Epithelial cell of proximal tubule (primary cell): ENCODE data around the gene ENOX1. TPM values are rescaled to one million over a fixed set of nuclear protein-coding genes. Genes with fewer than 3 reads are reported as not detected.

ENCODE experiments used
- DNase-seq: peaks from one replicate; pipeline ENCODE4 v3.0.0-alpha.2; 2011; ENCODE audit warnings: low read depth
- H3K4me3 ChIP-seq: 2 replicates; pipeline ENCODE4 v1.5.1; 2011; ENCODE audit warnings: low read depth, mild to moderate bottlenecking, low read length
- CTCF ChIP-seq: conservative IDR thresholded peaks from 2 replicates; pipeline ENCODE4 v1.5.1; 2012; ENCODE audit warnings: low read depth, mild to moderate bottlenecking, low read length
- total RNA-seq: library from RNA; depleted of rRNA; stranded (reverse); fragments of >200 nt; gene quantifications from 2 replicates; pipeline ENCODE4 v1.2.3, GENCODE V29; 2015

Gene ENOX1
- total RNA-seq, 1 donor from 2014 or later = 0.17 TPM

- no peak for DNase-seq
- no peak for TF ChIP-seq CTCF
- no peak overlapping the region for H3K4me3 ChIP-seq
These were observed 20.0 kb downstream of the ENOX1 start for GRCh38 chr13:43766725-43767124.

DNA sequence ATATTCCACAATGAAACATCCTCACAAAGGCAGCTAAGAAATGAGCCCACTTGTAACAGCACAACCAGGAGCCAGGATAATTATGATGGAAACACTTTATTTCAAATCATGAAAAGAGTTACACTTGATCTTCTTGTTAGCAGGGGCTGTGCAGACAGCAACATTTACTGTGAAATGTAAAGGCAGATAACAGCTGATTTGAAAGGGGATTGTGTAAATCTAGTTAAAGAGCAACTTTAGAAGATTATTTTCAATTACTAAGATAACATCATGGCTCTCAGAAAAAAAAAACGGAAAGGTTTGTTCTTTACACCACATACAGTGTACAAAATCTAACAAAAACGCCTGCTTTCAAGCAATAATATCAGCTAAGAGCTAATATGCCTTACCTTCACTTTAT, 22.4 kb downstream of the ENOX1 start:
- TF ChIP-seq CTCF = no peak
- no peak for DNase-seq
- no peak overlapping the region for H3K4me3 ChIP-seq

DNA sequence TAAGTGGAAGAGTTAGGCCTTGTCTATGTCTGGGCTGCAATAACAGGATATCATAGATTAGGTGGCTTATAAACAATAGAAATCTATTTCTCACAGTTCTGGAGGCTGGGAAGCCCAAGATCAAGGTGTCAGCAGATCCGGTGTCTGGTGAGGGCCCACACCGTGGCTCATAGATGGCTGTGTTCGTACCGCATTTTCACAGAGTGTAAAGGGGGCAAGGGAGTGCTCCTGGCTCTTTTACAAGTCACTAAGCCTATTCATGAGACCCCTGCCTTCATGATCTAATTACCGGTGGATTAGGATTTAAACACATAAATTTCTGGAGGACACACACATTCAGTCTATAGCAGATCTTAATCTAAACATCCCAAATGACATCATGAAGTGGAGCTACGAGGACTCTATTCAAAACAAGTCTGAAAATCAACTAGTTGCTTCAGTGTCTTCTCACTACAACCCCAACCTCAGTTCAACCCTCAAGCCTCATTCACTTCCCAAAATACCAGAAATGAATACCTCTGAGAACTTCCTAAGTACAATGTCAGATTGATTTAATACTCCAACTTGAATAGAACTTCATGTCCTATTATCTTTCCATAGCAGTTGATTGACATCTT, 23.5 kb downstream of the ENOX1 start:
- no peak for TF ChIP-seq CTCF
- H3K4me3 ChIP-seq = no peak overlapping the region
- no peak for DNase-seq

GRCh38 chr13:43761616-43762315, 25.0 kb downstream of the ENOX1 start:
- no peak overlapping the region for H3K4me3 ChIP-seq

DNA sequence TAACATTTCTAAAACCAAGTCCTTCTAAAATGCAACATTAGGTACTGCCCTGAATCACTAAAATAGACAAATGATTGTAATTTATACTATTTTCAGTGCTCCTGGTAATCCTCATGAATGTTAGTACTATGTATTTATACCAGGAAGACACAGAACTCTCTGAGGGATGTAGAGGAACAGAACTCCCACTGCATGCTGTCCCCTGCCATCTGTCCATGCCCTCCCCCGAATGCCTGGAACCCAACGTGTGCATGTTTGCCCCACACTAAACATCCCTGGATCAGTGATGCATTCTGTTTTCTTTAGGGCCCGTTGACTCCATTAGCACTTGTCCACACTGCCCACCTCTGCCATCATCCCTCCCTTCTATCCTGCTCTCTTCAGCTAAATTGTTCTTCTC, 26.5 kb downstream of the ENOX1 start:
- TF ChIP-seq CTCF = no peak
- H3K4me3 ChIP-seq = no peak overlapping the region
- DNase-seq = no peak

More at GRCh38 chr13:43761616-43762315, 25.0 kb downstream of the ENOX1 start:
- DNase-seq = no peak
- no peak for TF ChIP-seq CTCF

DNA sequence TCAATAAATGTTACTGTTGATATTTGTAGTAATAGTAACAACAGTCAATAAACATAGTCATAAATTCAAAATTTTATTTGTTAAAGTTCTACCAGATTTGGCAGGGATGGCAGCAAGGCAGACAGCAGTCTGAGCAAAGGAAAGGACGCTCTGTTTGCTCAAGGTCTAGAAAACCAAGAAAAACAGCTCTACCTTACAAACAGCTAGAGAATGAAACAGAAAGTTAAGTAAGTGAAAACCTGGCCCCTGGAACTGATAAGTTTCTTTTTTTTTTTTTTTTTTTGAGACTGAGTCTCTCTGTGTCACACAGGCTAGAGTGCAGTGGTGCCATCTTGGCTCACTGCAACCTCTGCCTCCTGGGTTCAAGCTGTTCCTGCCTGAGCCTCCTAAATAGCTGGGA, 27.9 kb downstream of the ENOX1 start:
- no peak for DNase-seq
- no peak overlapping the region for H3K4me3 ChIP-seq
- TF ChIP-seq CTCF = no peak

DNA sequence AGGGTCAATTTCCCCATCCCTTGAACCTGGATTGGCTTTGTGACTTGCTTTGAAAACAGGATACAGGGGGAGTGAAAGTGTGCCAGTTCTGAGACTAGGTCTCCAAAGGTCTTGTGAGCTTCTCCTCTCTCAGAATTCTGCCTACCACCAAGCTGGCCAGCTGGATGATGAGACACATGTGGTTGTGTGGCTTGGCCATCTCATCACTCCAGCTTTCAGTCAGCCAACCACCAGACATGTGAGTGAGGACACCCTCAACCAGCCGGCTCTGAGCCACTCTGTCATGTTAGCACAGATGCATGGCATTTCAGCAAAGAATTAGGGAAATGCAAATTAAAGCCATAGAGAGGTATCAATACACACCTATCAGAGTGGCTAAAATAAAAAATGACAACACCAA, 29.5 kb downstream of the ENOX1 start:
- no peak overlapping the region for H3K4me3 ChIP-seq
- DNase-seq = no peak
- no peak for TF ChIP-seq CTCF
